ENCODE results near the gene SAMD4A.

DNA sequence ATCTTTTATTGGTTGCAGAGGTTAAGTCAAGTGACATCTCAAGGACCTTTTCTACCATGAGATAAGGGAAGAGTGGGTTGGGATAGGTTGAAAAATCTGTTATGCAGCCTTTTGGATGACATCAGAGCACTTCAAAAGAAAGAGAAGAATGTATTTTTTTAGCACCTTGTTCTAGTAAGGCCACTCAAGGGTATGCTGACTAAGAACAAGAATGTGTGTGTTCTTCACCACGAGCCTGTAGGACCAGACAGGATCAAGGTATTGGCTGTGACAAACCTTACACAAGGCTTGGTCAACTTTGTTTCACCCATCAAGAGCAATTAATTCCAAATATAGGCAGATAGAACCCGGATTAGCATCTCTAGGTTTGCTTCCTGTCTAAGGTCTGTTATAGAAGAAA is 142.5 kb downstream of the SAMD4A start:
- TF ChIP-seq CTCF (conservative IDR thresholded peaks at IDR 0.05; ENCODE audit: low read depth, low read length) = no peak
- no peak for TF ChIP-seq EZH2 (IDR thresholded peaks at IDR 0.05; ENCODE audit: borderline replicate concordance, low read depth, low read length, poor library complexity, severe bottlenecking)
